ENCODE measurements around the gene KIAA0513. TPM values are rescaled to one million over a fixed set of nuclear protein-coding genes. Genes with fewer than 3 reads are reported as not detected.

The KIAA0513 gene
- total RNA-seq, 1 donor from 2014 or later: 20.3 TPM

DNA sequence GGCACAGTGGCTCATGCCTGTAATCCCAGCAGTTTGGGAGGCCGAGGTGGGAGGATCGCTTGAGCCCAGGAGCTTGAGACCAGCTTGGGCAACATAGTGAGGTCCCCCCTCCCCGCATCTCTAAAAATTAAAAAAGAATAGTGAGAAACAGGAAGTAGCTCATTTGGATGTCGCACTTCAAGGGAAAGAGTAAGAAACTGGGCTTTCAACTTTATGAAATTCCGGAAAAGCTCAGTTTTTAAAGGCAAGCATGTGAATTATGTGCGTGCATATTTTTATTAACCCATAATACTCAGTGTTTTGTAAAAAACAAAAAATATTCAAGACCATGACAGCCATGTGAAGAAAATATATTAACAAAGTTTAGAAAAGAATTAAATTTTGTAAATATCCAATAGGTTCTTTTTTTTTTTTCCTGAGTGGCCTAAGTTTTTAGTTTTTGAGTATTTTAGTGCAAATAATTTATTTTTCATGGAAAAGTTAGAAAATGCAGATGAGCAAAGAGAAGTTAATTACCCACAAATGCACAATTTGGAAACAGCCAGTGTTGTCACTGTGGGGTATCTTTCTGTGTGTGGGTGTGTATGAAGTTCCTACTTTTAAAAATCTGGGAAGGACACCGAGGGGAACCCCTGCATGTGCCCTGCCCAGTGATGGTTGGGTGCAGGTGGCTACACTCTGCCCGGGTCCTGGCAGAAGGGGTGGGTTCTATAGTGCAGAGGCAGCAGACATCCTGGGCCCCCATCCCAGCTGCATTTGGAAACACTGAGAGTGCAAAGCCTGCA lies 44.7 kb downstream of the KIAA0513 start:
- no peak for DNase-seq (ENCODE audit: low read depth)

DNA sequence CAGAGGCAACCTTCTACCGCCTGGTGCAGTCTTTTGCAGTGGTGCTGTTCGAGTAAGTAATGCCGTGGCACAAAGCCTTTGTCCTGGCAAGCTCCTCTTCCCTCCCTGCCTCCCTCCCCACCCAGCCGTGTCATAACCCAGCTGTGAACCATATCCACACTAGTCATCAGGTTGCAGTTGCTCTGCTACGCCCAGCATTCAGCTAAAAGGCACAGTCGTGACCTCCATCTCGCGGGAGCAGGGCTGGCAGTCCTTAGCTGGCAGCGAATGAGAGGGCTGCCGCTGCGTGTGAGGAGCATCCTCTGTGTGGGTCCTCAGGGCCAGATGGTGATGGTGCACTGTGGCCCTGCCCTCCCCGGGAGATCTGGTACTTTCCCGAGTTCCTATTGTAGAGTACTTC lies 45.4 kb downstream of the KIAA0513 start:
- DNase-seq (ENCODE audit: low read depth): no peak

DNA sequence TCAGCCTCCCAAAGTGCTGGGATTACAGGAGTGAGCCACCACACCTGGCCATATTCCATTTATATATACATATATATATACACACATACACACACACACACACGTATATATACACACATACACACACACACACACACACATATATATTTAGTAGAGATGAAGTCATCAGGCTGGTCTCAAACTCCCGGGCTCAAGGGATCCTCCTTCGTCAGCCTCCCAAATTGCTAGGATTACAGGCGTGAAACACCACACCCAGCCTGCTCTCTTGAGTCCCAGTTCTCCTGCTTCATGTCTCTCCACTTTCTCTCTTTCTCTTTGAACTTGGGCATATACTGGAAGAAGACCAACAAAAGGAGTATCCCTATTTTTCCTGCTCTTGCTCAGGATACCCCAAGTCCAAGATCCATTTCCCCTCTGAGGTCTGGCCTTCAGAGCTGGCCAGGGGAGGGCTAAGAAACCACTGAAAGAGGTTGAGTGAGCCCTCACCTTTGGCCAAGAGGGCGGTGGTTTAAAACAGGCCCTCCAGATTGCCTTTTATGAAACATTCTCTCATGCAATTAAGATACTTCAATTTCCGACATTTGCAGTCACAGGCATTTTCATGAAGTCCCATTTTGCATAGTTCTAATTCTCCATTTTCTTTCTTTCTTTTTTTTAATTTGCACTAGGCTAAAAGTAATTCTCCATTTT lies 46.8 kb downstream of the KIAA0513 start:
- no peak for DNase-seq (ENCODE audit: low read depth)

DNA sequence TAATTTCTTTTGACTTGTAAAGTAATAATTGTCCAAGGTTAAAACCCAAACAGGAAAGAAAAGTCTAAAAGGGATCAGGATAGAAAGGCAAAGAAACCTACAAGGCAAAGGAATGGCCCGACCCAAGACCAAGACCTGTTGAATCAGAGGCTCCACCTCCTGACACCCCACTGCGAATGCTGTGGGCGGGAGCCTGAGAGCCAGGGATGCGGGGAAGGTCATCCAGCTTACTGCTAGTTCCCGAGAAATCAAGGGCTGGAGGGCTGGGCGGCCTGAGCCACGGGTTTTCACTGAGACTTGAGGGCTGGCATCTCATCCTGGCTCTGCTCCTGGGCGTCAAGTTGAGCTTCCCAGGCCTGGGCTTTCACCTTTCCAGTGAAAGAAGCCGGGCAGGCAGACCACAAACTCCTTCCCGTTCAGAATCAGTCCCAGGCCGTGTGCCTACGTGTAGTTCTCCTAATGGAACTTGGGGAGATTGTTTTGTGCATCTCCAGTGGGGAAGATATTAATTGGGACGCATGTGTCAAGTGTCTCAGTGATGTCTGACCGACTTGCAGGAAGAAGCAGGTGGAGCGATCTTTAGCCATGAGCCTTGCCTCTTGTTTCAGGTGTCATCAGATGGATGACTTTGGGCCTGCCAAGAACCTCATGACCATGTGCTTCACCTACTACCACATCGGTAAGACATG lies 47.8 kb downstream of the KIAA0513 start:
- no peak for DNase-seq (ENCODE audit: low read depth)

DNA sequence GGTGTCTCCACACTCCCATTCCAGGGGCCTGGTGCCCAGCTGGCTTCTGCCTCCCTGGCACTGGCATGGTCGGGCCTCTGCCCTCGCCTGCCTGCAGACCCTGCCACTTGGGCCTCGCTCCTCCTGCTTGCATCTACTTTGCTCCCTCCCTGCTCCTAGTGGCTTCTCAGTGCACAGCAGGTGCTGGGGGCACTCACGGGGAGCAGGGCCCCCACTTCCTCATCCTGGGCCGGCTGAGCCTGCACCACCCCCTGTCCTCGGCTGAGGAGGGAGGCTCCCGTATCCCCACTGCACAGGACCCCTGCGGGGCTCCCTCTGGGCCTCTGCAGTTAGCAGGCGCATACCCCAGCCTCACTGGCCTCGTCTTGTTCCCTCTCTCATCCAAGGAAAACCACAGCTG lies 49.4 kb downstream of the KIAA0513 start:
- no peak for DNase-seq (ENCODE audit: low read depth)

DNA sequence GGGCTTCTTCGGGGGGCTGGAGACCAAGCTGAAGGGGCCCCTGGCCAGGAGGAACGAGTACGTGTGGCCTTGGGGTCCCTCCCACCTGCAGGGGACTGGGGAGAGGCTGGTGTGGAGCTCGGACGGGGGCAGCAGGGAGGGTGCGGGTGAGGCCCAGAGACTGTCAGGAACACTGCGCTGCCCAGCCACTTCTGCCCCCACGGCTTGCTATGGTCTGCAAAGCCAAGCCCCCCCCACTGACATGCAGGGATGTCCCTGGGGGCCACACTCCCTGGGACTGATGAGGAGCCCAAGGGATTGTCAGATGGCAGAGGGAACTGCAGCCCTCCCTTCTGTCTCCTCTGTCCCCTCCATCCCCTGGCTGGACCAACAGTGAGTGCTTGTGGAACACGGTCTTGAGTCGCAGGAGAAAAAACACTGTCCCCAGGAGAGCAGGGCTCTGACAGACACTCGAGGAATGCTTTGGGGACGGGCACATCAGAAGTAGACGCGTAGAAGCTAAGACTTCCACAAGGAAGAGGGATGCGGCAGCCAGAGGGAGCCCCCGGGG lies 50.1 kb downstream of the KIAA0513 start:
- DNase-seq (ENCODE audit: low read depth): no peak

DNA sequence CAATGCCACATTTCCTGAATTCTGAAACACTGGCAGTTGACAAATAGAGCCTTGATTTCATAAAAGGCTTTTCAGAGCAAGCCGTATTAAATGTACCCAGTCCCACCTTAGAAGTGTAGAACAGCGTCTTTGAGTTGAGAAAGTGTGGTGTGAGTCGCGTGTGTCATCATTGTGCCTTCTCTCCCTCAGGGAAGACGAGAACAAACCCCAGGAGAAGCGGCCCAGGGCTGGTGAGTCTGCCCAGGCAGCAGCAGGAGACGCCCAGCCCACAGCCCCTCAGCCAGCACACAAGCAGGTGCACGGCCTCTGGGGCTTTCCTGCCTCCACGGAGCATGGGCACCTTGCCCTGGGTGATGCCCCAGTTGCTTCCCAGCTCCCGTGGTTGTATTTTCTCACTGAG lies 50.6 kb downstream of the KIAA0513 start:
- no peak for DNase-seq (ENCODE audit: low read depth)

DNA sequence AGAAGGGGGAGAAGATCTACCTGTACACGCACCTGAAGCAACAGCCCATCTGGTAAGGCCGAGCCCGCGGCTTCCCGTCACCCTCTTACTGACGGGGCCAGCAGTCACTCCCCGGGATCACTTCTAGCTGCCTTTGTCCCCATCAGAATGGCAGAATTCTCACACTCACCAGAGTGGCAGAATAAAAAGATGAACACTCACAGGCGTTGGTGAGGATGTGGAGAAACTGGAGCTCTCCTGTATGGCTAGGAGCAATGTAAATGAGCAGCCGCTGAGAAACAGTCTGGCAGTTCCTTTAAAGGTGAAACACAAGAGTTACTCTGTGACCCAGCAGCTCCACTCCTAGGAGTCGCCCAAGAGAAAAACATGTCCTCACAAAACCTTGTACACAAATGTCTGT lies 51.4 kb downstream of the KIAA0513 start:
- no peak for DNase-seq (ENCODE audit: low read depth)

DNA sequence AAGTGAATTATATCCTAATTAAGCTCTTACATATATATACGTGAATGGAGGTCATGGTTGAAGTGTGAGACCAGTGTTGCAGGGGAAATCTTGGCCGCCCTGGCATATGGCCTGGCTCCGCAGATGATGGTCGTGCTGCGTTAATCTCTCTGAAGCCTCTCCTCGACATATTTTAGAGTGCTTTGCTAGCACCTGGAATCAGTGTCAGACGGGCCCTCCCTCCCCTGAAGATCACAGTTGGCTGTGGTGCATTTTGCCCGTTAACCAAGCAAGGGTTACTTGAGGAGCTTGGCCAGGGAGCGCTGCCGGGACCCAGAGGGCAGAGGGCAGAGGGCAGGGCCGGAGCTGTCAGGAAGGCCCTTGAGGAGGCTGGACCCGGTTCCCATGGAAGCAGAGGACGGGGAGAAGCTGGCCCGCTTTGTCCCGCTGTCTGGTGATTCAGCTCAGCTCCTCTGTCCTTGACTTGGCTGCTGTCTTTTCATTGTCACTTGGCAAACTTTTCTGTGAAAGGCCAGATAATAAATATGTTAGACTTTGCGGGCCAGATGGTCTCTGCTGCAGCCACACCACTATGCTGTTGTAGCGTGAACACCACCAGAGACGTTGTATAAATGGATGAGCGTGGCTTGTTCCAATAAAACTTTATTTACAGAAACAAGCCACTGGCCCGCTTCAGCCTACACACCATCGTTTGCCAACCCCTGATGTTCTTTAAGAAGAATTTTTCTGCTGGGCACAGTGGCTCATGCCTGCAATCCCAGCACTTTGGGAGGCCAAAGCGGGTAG lies 52.4 kb downstream of the KIAA0513 start:
- no peak for DNase-seq (ENCODE audit: low read depth)

DNA sequence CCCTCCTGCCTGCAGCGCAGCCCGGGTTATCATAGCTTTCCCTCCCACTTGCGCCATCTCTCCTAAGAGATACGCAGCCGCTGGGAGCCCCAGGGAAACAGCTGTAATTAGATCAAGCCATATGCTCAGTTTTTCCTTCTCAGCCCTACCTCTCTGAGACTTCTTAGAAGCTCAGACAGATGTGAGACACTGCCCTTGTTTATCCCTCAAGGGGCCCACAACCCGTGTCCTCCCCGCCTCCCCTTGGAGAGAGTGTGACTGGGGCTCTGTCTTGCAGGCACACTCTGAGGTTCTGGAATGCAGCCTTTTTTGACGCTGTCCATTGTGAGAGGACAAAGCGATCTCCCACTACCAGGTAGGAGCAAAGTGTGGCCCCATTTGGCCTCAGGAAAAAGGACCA lies 53.4 kb downstream of the KIAA0513 start:
- no peak for DNase-seq (ENCODE audit: low read depth)

DNA sequence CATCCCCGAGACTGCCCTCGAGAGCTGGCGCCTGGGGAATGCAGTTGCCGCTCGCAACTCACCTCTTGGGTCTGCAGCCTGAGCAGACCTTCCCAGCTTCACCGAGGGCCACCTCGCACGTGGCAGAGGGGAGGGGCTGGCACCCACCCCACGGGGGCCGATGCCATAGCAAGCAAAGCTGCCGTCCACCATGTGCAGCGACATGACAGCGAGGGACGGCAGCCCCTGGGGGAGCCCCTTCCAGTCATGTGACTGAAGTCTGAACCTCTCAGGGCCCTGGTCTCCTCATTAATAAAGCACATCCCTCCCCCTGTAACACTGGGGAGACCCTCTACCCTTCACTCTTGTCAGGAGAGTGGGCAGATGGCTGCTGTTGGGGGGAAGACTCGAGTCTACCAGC lies 54.2 kb downstream of the KIAA0513 start:
- no peak for DNase-seq (ENCODE audit: low read depth)

DNA sequence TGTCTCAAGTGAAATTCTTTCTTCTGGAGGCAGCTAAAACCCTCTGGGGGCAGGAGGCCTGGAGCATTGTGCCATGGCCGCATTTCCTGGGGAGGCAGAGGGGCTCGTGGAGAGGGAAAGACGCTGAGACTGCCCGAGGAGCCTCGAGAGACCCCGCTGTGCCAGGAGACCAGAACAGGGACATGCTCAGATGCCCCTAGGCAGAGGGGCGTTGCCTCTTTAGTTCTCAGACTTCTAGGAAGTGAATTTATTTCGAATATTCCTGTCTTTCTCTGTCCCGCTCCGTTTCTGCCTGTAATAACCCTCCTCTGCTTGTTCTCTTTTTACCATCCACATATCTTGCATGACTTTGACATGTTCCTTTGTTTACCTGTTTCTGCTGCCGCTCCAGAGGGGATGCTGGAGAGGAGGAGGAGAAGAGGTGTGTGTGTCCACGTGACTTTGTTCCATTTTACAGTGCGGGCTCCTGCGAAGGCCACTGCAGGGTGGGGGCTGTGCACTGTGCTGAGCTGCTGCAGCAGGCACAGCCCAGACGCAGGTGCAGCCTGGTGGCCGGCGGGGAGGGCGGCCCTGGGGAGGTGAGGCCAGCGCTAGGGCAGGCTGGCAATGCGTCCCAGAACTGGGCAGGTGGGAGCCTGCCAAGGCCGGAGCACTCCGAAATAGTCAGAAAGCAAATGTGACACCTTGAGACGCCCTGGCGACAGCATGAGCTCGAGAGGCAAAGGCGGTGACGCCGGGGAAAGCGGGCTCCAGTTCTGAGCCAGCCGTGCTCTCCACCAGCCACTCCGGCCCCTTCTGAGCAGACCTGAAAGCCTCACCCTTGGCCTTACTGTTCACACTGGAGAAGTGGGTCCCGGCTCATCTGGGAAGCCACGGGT lies 54.8 kb downstream of the KIAA0513 start:
- no peak for DNase-seq (ENCODE audit: low read depth)

DNA sequence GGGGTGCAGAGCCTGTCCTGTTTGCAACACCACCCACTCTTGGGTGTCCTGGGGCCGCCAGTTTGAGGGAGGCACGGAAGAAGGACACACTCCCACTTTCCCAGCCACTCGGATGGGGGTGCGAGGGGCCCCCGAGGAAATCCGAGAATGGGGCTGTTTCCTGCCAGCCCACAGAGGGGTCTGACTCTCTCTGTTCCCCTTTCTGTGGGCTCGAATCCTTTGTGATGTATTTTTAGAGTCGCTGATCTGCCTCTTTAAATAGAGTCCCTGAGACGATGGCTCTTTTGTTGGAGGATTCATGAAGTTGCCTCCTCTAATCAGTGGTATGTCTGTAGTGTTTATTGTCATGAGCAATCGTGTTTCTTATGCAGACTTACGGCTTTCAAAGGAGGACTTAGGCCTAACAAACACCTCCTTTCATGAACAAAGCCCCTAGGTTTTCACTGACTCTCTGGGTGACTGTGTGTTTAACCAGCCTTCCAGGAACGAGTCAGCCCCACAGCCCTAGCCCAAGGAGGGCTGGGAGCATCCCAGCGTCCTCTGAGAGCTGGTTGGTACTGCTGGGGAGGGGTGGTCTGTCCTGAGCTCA lies 55.5 kb downstream of the KIAA0513 start:
- no peak for DNase-seq (ENCODE audit: low read depth)

DNA sequence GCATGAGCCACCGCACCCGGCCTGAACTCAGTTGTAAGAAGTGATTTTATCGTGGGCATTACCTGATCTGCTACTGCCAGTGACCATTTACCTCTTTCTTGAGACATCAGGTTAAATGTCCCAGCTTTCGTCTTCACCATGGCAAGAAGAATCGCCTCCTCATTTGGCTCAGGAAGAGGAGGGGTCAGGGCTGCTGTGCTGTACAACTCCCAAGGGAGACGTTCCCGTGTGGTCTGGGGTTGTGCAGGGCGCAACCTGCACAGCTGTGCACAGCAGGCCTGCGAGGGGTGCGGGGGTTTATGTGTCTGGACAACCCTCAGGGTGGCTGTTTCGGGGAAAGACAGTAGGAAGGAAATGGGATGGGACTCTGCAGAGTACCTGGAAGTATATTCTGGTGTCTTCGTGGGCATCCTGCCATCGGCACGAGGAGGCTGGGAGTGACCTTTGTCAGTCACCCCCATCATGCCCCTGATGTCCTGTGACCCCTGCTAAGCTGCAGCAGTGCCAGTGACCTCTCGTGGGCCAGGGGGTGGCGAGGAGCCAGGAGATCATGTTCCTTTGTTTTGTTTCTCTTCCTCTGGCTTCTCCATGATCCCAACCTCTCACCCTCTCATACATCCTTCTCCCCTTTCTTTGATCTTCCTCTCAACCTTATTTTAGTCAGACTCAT lies 57.4 kb downstream of the KIAA0513 start:
- DNase-seq (ENCODE audit: low read depth): no peak

DNA sequence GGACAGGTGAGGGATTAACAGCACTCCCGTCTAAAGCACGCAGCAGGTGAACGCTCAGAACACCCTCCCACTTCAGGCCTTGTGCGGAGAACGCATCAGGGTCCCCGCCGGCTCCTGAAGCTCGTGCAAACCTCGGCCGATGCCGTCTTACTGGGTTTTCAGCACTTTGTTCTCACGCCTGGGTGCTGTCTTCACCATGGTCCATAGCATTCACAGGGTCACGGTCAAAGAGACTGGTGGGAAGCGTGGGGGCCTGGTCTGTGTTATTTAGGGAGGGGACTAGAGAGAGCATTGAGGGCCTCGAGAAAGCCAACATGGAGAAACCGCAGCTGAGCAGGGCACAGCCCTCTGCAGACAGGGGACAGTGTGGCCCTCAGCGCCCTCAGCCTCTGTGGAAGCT lies 58.1 kb downstream of the KIAA0513 start:
- no peak for DNase-seq (ENCODE audit: low read depth)

DNA sequence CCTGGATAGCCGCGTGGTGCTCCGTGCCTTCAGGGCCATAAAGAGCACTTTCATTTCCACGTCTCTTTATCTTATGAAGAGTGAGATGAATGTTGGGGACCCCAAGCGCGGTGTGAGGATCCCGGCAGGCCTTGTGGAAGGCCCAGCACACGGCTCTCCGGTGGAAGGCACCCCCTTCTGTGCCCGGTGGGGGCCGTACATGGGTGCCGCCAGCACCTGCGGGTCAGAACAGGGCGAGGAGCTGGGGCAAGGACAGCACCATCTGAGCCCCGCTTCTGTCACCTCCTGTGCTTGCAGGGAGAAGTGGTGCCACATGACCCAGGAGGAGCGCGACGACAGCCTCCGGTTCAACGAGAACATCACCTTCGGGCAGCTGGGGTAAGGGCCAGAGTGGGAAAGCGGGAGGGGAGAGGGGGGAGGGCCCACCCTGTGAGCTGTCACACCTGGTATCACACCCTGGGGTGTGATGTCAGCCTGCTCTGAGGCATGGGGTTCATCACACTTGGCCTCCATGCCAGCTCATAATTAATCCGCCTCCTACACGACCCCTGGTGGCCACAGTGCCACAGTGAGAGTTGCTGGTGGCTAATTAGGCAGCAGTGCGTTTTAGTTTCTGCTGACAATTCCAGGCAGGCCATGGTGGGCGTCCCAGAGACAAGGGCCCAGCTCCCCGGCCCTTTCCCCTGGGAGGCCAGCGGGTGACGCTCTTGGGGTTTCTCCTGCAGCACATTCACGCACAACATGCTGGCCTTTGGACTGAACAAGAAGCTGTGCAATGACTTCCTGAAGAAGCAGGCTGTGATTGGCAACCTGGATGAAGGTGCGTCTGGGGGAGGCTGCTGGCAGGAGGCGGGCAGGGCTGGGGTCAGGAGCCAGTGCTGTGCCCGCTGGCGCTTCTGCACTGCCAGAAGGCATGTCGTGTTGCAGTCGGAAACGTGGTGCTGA lies 59.0 kb downstream of the KIAA0513 start:
- DNase-seq (ENCODE audit: low read depth): peak; percentile 44

DNA sequence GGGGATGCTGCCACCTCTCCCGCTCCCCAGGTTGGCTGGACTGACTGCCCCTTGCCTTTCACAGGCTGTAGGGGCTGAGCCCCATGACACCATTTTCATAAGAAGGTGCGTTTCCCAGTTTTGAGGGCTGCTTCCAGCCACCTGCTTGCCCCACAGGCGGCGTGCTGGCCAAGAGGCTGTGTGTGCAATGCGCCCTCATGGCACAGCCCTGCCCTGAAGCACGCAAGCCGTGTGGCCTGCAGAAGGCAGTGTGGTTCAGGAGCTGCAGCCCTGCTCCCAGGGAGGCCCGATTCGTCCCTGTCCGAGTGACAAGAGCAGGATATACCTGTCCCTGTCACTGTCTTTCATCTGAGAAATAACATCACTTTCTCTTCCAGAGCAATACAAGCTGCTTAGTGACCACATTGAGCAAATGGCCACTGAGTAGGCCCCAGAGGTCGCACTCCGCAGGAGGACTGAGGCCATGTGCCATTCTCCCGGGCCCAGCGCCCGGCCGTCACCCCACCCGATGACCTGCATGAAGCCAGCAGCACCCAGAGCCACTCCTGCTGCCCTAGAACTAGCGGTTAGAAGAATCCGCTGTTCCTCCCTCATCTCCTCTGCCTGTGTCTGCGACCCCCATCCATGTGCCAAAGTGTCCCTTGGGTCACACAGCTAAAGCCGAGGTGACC lies 60.4 kb downstream of the KIAA0513 start:
- no peak for DNase-seq (ENCODE audit: low read depth)

DNA sequence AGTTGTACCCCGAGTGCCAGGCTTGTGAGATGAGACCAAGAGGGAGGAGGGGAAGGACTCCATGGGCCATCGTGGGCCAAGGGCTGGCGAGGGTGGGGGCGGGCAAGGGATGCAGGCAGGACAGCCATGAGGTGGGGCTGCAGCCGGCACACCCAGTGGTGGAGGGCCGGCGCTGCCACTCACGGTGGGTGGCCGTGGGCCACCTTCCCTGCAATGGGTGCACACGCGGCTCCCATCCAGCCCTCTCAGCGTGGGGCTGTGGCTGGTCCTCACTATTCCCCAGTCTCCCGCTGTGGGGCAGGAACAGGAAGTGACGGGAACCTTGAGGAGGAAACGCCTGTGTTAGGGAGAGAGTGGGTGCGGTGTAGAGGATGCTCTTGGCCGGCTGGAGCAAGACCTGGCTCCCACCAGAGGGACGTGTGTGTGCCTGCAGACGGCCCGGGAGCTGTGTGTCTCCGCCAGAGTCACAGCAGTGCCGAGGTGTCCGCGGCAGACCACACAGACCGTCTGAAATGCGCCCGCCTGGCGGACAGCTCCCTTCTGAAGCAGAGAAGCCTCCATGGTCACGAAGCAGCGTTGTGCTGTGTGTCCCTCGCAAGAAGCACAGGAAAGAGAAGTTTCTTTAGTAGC lies 61.1 kb downstream of the KIAA0513 start:
- no peak for DNase-seq (ENCODE audit: low read depth)

All from renal cortical epithelial cell (primary cell).